Adrenal gland (tissue), 12 donors: ENCODE measurements around the gene ADIPOR2. TPM values are rescaled to one million over a fixed set of nuclear protein-coding genes. Genes with fewer than 3 reads are reported as not detected.

Experiments used
- DNase-seq, 7 donors: peaks; one replicate each; pipeline ENCODE4 v3.0.0-alpha.2; 2019 to 2020
- H3K27ac ChIP-seq, 5 donors: fragments of 200-600 bp; sonication (generic) in 4 of 5; 1 replicate in 3 of 5; 2 replicates in 2 of 5; pipeline versions ENCODE4 v1.5.1 to v1.8.0; 2016 to 2020; ENCODE audit warnings: mild to moderate bottlenecking in 1 of 5
- H3K27me3 ChIP-seq: fragments of 200-600 bp; 2 replicates; pipeline ENCODE4 v1.8.0; 2021
- H3K36me3 ChIP-seq, 2 donors: fragments of 200-600 bp; replicated peaks in 1 of 2; 1 replicate in 1 of 2; 2 replicates in 1 of 2; pipeline versions ENCODE4 v1.5.1 to v1.8.0; 2018 to 2022
- H3K4me1 ChIP-seq, 2 donors: fragments of 200-600 bp; replicated peaks in 1 of 2; 1 replicate in 1 of 2; 2 replicates in 1 of 2; pipeline versions ENCODE4 v1.5.1 to v1.8.0; 2018 to 2021
- H3K4me3 ChIP-seq, 4 donors: fragments of 200-600 bp; sonication (generic) in 3 of 4; one replicate each; pipeline ENCODE4 v1.5.1; 2016 to 2018
- H3K9me3 ChIP-seq, 3 donors: fragments of 200-600 bp; sonication (generic) in 1 of 3; replicated peaks in 1 of 3; 1 replicate in 2 of 3; 2 replicates in 1 of 3; pipeline versions ENCODE4 v1.5.1 to v1.8.0; 2016 to 2021
- CTCF ChIP-seq, 6 experiments: fragments of 450-650 bp in 4 of 6; fragments of 200-600 bp in 2 of 6; sonication (generic) in 1 of 6; IDR thresholded peaks; 1 replicate in 5 of 6; 2 replicates in 1 of 6; pipeline versions ENCODE4 v1.5.1 to v1.8.0; 2016 to 2021; ENCODE audit warnings: antibody characterized with exemption in 6 of 6, mild to moderate bottlenecking in 2 of 6, moderate library complexity in 1 of 6
- POLR2A ChIP-seq, 2 donors: fragments of 450-650 bp; IDR thresholded peaks; one replicate each; pipeline ENCODE4 v1.6.1; 2017; ENCODE audit warnings: antibody characterized with exemption in 2 of 2, mild to moderate bottlenecking in 2 of 2, moderate library complexity in 1 of 2
- WGBS, 4 donors: extraction: QIAGEN DNeasy Blood & Tissue Kit in 2 of 4; methylation state at CpG; one replicate each; pipeline versions ENCODE4 v1.1.5 to v1.1.7; 2013 to 2017; 5-methylcytosine and 5-hydroxymethylcytosine counted together
- intact Hi-C, 2 donors: fragments of 100-400 bp; cut with DNase I; formaldehyde crosslinking; loops; one replicate each; pipeline versions ENCODE4 v1.14.1 to v1.15.0; 2022 to 2023
- polyA plus RNA-seq, 3 donors: library from polyadenylated mRNA; stranded (reverse); fragments of 200-250 nt in 2 of 3; fragments of 350-450 nt in 1 of 3; fragmentation: Illumina TruSeq in 1 of 3; extraction: RNeasy Lipid Tissue Mini Kit (QIAGEN cat#74804) in 1 of 3; gene quantifications; one replicate each; pipeline ENCODE4 v1.2.3, GENCODE V29; 2013 to 2014
- total RNA-seq, 9 donors: library from RNA; depleted of rRNA in 4 of 9; stranded (reverse); fragments of >200 nt in 4 of 9; fragments of 120-200 nt in 1 of 9; fragmentation: NEBNext Ultra II Directional in 1 of 9; extraction: Animal tissue kit (Norgen Biotek cat#: 25700) in 1 of 9; gene quantifications; one replicate each; pipeline versions ENCODE4 v1.1.0 to v1.2.4, GENCODE V29; 2013 to 2023
- donor health status: healthy with polysubstance abuse.
- donor health status: Bipolar disorder and iron deficiency.
- donor health status: DM: yes; HTN: yes; CAD: no.
- donor health status: DM: no; HTN: no; CAD: no.
- donor health status: DM: no; HTN: no; CAD: no.
- donor health status: DM: yes; HTN: yes; CAD: no.

Gene ADIPOR2
- total and polyA plus RNA-seq, 12 donors: 46.2 to 214 (median 98.6) TPM

- Histone ChIP-seq H3K36me3 (no peaks in the 10 kb centered on the region), H3K4me1 (peaks cover 11 to 13% of the 10 kb centered on the region in 2 donors), H3K27ac (peak overlapping the region; percentile 57 to 96 (median 69)), H3K4me3 (no peak overlapping the region), H3K9me3 (no peaks in the 10 kb centered on the region), H3K27me3 (no peaks in the 10 kb centered on the region)
- no peak for TF ChIP-seq CTCF (IDR thresholded peaks at IDR 0.05)
- peak in 1 of 2 donors; percentile 28 for TF ChIP-seq POLR2A (IDR thresholded peaks at IDR 0.05)
- WGBS, 4 donors: 43 to 55% (median 49%) methylated on average over 16 to 18 of the region's 20 CpGs
- intact Hi-C loops: no loop called here
- DNase-seq: peak; percentile 81 to 89 (median 84)
These were observed 30.3 kb upstream of the ADIPOR2 start for GRCh38 chr12:1660304-1661187.

- no peaks in the 10 kb centered on the region for H3K27me3 ChIP-seq
- H3K4me3 ChIP-seq: peak overlapping the region in 2 of 4 donors; percentile 15 to 57
- intact Hi-C loops: no loop called here
- H3K36me3 ChIP-seq: no peaks in the 10 kb centered on the region
- H3K4me1 ChIP-seq: peaks cover 13 to 15% of the 10 kb centered on the region in 2 donors
- 1 to 11% (median 8%) methylated on average over 23 to 69 of the region's 69 CpGs for WGBS, 4 donors
- peak overlapping the region in 4 of 5 donors; percentile 82 to 95 (median 91) for H3K27ac ChIP-seq
- H3K9me3 ChIP-seq: no peaks in the 10 kb centered on the region
- TF ChIP-seq POLR2A (IDR thresholded peaks at IDR 0.05) (peak; percentile 15 to 73), CTCF (IDR thresholded peaks at IDR 0.05) (no peak)
- DNase-seq: peak; percentile 95 to 99 (median 97)
These were observed 29.1 kb upstream of the ADIPOR2 start for GRCh38 chr12:1661553-1662335.

- Histone ChIP-seq H3K27ac (peak overlapping the region in 4 of 5 donors; percentile 68 to 95 (median 74)), H3K4me3 (peak overlapping the region in 1 of 4 donors; percentile 45), H3K9me3 (no peaks in the 10 kb centered on the region), H3K36me3 (no peaks in the 10 kb centered on the region), H3K27me3 (no peaks in the 10 kb centered on the region), H3K4me1 (peaks cover 13 to 17% of the 10 kb centered on the region in 2 donors)
- WGBS, 4 donors: 22 to 67% (median 44%) methylated on average over 7 to 46 of the region's 46 CpGs
- TF ChIP-seq POLR2A (IDR thresholded peaks at IDR 0.05) (peak in 1 of 2 donors; percentile 32), CTCF (IDR thresholded peaks at IDR 0.05) (peak in 5 of 6 experiments; percentile 36 to 53 (median 41))
- DNase-seq: peak; percentile 64 to 83 (median 75)
- intact Hi-C loops: no loop called here
These were observed 28.0 kb upstream of the ADIPOR2 start for GRCh38 chr12:1662761-1663439.
